OCI-LY3 (cell line): ENCODE results near the gene ZNF358.

Source experiments
- H2AFZ ChIP-seq: fragments of 200-600, 300-600 bp; shearing (Covaris generic); 2 replicates; pipeline ENCODE4 v1.6.0; 2014; ENCODE audit warnings: antibody characterized with exemption, low read depth, low read length
- H3K27ac ChIP-seq: fragments of 200-600, 300-600 bp; sonication (generic); 2 replicates; pipeline ENCODE4 v1.5.1; 2014; ENCODE audit warnings: mild to moderate bottlenecking, low read length, moderate library complexity, mixed read lengths
- H3K27me3 ChIP-seq: fragments of 200-600, 300-600 bp; sonication (generic); 2 replicates; pipeline ENCODE4 v1.6.1; 2014; ENCODE audit warnings: low read depth, low read length, mixed read lengths
- H3K36me3 ChIP-seq: fragments of 200-600, 300-600 bp; sonication (generic); replicated peaks from 2 replicates; pipeline ENCODE3; 2014; ENCODE audit warnings: low read depth, low read length, mixed read lengths
- H3K4me1 ChIP-seq: fragments of 300-600, 200-600 bp; sonication (generic); 2 replicates; pipeline ENCODE4 v1.6.1; 2014; ENCODE audit warnings: low read length, mixed read lengths
- H3K4me2 ChIP-seq: fragments of 200-600, 300-600 bp; sonication (generic); 2 replicates; pipeline ENCODE4 v1.6.1; 2014; ENCODE audit warnings: low read length, mixed read lengths
- H3K4me3 ChIP-seq: fragments of 300-600, 200-600 bp; sonication (generic); 2 replicates; pipeline ENCODE4 v1.5.1; 2014; ENCODE audit warnings: antibody characterized with exemption, mild to moderate bottlenecking, low read length, moderate library complexity
- H3K79me2 ChIP-seq: fragments of 300-600, 200-600 bp; shearing (Covaris generic); 2 replicates; pipeline ENCODE4 v1.6.1; 2014; ENCODE audit warnings: mild to moderate bottlenecking, low read length, mixed read lengths
- H3K9ac ChIP-seq: fragments of 300-600, 200-600 bp; shearing (Covaris generic); 2 replicates; pipeline ENCODE4 v1.6.0; 2014; ENCODE audit warnings: mild to moderate bottlenecking, low read length, moderate library complexity
- H3K9me3 ChIP-seq: fragments of 200-600, 300-600 bp; shearing (Covaris generic); 2 replicates; pipeline ENCODE4 v1.6.1; 2014; ENCODE audit warnings: low read length, mixed read lengths; ENCODE audit not compliant: insufficient read depth
- H4K20me1 ChIP-seq: fragments of 200-600, 300-600 bp; sonication (generic); 2 replicates; pipeline ENCODE4 v1.6.1; 2016; ENCODE audit warnings: low read length, mixed read lengths; ENCODE audit not compliant: insufficient read depth
- EZH2phosphoT487 ChIP-seq: fragments of 200-600 bp; shearing (Covaris generic); IDR thresholded peaks from 2 replicates; pipeline ENCODE4 v1.6.1; 2018; ENCODE audit warnings: antibody characterized with exemption, mixed run types, low read depth
- TF ChIP-seq, protein P1 (sequence below): fragments of 200-600, 300-600 bp; sonication (generic); IDR thresholded peaks from 2 replicates; pipeline ENCODE4 v1.5.1; 2014; ENCODE audit warnings: antibody characterized with exemption, low read length, low read depth

The ZNF358 gene

DNA sequence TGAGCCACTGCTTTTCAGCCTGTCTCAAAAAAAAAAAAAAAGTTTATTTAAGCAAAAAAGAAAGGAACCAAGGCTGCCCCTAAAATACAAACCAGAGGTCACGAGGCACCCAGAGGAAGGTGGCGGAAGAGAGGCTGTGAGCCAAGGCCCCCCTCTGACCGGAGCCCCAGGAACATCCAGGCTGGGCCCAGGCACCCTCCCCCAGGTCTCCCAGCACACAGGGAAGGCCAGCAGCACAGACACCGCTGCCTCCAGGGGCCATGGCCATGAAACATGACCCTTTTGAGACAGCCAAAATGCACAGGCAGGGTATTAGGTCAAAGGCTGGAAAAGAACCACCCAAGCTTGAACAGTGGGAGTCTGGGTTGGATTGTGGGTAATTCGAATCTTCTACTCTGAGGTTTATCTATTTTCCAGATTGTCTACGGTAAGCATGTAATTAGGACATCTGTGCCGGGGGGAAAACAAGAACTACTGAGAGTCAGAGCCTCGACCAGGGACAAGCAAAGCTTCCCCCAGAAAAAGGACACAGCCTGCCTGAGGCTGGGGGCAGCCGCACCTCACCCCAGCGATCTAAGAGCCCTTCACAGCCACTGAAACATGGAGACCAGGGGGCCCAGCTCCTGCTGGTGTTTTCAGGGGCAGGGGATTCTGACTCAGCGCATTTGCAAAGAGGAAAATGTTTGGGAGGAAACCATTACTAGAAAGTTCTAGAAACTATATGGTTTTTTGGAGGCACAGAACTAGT, 35.5 kb upstream of the ZNF358 start:
- H3K9ac ChIP-seq, result no peak overlapping the region
- H3K36me3 ChIP-seq, result no peaks in the 10 kb centered on the region
- H3K79me2 ChIP-seq, result no peaks in the 10 kb centered on the region
- no peaks in the 10 kb centered on the region for H3K4me1 ChIP-seq
- no peak overlapping the region for H3K27ac ChIP-seq
- TF ChIP-seq, protein P1, sequence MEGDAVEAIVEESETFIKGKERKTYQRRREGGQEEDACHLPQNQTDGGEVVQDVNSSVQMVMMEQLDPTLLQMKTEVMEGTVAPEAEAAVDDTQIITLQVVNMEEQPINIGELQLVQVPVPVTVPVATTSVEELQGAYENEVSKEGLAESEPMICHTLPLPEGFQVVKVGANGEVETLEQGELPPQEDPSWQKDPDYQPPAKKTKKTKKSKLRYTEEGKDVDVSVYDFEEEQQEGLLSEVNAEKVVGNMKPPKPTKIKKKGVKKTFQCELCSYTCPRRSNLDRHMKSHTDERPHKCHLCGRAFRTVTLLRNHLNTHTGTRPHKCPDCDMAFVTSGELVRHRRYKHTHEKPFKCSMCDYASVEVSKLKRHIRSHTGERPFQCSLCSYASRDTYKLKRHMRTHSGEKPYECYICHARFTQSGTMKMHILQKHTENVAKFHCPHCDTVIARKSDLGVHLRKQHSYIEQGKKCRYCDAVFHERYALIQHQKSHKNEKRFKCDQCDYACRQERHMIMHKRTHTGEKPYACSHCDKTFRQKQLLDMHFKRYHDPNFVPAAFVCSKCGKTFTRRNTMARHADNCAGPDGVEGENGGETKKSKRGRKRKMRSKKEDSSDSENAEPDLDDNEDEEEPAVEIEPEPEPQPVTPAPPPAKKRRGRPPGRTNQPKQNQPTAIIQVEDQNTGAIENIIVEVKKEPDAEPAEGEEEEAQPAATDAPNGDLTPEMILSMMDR, result no peak
- no peak for TF ChIP-seq EZH2phosphoT487
- no peaks in the 10 kb centered on the region for H4K20me1 ChIP-seq
- H3K9me3 ChIP-seq, result no peaks in the 10 kb centered on the region
- no peaks in the 10 kb centered on the region for H3K27me3 ChIP-seq
- H3K4me3 ChIP-seq, result no peak overlapping the region
- H3K4me2 ChIP-seq, result no peak overlapping the region
- no peak overlapping the region for H2AFZ ChIP-seq

DNA sequence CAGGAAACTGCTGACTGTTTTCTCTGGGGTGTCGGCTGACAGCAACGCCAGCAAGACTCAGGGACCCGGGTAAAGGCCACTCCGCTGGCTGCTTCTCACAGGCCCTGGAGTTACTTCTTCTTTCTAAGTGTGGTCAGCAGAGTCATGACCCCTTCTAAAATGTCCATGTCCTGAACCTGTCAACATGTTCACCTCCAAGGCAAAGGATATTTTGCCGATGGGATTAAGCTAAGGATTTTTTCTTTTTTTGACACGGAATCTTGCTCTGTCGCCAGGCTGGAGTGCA, 35.0 kb upstream of the ZNF358 start:
- TF ChIP-seq, protein P1, result no peak
- TF ChIP-seq EZH2phosphoT487, result no peak
- no peaks in the 10 kb centered on the region for H3K4me1 ChIP-seq
- no peaks in the 10 kb centered on the region for H3K9me3 ChIP-seq
- H2AFZ ChIP-seq, result no peak overlapping the region
- H3K4me3 ChIP-seq, result no peak overlapping the region
- H3K9ac ChIP-seq, result no peak overlapping the region
- H4K20me1 ChIP-seq, result no peaks in the 10 kb centered on the region
- H3K79me2 ChIP-seq, result no peaks in the 10 kb centered on the region
- no peak overlapping the region for H3K27ac ChIP-seq
- no peak overlapping the region for H3K4me2 ChIP-seq
- no peaks in the 10 kb centered on the region for H3K27me3 ChIP-seq
- H3K36me3 ChIP-seq, result no peaks in the 10 kb centered on the region

DNA sequence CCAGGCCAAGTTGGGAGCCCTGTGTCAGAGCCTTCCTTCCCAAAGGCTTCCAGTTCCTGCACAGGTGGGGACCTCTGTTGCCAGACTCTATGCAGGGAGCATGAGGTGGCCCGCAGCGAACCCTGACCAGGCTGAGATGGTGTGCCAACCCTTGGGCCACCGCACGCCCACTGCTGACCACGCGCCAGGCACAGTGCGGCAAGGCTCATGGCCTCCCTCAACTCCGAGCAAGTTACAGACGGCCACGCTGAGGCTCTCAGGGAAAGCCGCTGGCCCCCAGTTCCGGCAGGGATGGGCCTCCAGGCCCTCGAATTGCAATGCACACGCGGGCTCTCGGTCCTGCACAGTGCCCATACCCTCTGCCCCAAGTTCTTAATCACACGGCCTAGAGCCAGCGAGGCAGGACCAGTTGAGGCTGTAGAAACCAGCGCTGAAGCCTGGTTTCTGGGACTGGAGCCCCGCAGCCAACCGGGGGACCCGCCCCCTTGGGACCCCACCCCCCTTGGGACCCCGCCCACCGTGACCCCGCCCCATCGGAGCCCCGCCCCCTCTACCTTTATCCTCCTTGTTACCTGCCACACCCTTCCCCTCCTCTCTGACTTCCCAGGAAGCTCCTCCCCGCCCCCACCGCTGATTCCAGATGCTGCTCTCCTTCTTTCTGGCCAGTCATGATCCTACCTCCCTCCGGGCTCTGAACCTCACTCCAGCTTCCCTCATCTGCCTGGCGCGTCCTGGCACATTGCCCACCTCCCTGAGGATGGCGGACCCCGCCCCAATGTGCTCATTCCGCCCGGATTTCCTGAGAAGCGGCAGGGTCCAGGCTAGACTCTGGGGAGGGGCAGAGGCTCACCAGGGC, 33.1 kb upstream of the ZNF358 start:
- no peak overlapping the region for H3K4me3 ChIP-seq
- no peaks in the 10 kb centered on the region for H3K4me1 ChIP-seq
- H3K9ac ChIP-seq, result no peak overlapping the region
- H3K79me2 ChIP-seq, result no peaks in the 10 kb centered on the region
- H3K4me2 ChIP-seq, result no peak overlapping the region
- H3K9me3 ChIP-seq, result no peaks in the 10 kb centered on the region
- TF ChIP-seq, protein P1, result no peak
- no peak for TF ChIP-seq EZH2phosphoT487
- H3K27me3 ChIP-seq, result no peaks in the 10 kb centered on the region
- H3K36me3 ChIP-seq, result no peaks in the 10 kb centered on the region
- no peaks in the 10 kb centered on the region for H4K20me1 ChIP-seq
- no peak overlapping the region for H2AFZ ChIP-seq
- H3K27ac ChIP-seq, result no peak overlapping the region

DNA sequence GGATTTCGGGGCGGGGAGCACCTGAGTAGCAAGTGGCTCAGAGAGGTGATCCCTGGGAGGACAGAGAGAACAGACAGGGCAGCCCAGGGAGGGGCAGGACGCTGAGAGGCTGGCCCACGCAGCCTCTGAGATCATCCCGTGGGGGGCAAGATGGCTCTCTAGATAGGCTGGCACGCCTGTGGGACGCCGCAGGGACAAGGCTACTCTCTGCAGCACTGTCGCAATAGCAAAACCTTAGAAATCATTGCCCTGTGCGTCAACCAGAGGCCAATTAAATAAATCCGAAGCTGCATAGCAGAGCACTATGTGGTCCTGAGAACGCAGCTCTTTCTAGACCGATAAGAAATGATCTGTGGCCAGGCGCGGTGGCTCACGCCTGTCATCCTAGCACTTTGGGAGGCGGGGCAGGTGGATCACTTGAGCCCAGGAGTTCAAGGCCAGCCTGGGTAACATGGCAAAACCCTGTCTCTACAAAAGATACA, 32.1 kb upstream of the ZNF358 start:
- Histone ChIP-seq H3K27me3 (no peaks in the 10 kb centered on the region), H3K79me2 (no peaks in the 10 kb centered on the region), H3K4me1 (peaks cover 6% of the 10 kb centered on the region), H3K9ac (no peak overlapping the region), H3K36me3 (no peaks in the 10 kb centered on the region), H3K4me2 (no peak overlapping the region), H3K4me3 (no peak overlapping the region), H4K20me1 (no peaks in the 10 kb centered on the region), H3K9me3 (no peaks in the 10 kb centered on the region), H2AFZ (no peak overlapping the region), H3K27ac (no peak overlapping the region)
- TF ChIP-seq, protein P1, result no peak
- no peak for TF ChIP-seq EZH2phosphoT487
